Rectal smooth muscle tissue (tissue), 1 donor: Measurements from ENCODE around the gene AK2.

Experiments used
- H3K27ac ChIP-seq: one replicate; pipeline ENCODE4 v1.7.0; 2013; ENCODE audit warnings: low read depth, low read length, inconsistent platforms
- H3K27me3 ChIP-seq: one replicate; pipeline ENCODE4 v1.7.0; 2013; ENCODE audit warnings: low read length; ENCODE audit not compliant: control insufficient read depth, insufficient read depth
- H3K36me3 ChIP-seq: one replicate; pipeline ENCODE4 v1.7.0; 2013; ENCODE audit warnings: low read length; ENCODE audit not compliant: control insufficient read depth, insufficient read depth
- H3K4me1 ChIP-seq: one replicate; pipeline ENCODE4 v1.7.0; 2013; ENCODE audit warnings: low read length; ENCODE audit not compliant: control insufficient read depth, insufficient read depth
- H3K4me3 ChIP-seq: one replicate; pipeline ENCODE4 v1.7.0; 2013; ENCODE audit warnings: low read length
- H3K9ac ChIP-seq: one replicate; pipeline ENCODE4 v1.7.0; 2013; ENCODE audit warnings: low read length

AK2 gene

DNA sequence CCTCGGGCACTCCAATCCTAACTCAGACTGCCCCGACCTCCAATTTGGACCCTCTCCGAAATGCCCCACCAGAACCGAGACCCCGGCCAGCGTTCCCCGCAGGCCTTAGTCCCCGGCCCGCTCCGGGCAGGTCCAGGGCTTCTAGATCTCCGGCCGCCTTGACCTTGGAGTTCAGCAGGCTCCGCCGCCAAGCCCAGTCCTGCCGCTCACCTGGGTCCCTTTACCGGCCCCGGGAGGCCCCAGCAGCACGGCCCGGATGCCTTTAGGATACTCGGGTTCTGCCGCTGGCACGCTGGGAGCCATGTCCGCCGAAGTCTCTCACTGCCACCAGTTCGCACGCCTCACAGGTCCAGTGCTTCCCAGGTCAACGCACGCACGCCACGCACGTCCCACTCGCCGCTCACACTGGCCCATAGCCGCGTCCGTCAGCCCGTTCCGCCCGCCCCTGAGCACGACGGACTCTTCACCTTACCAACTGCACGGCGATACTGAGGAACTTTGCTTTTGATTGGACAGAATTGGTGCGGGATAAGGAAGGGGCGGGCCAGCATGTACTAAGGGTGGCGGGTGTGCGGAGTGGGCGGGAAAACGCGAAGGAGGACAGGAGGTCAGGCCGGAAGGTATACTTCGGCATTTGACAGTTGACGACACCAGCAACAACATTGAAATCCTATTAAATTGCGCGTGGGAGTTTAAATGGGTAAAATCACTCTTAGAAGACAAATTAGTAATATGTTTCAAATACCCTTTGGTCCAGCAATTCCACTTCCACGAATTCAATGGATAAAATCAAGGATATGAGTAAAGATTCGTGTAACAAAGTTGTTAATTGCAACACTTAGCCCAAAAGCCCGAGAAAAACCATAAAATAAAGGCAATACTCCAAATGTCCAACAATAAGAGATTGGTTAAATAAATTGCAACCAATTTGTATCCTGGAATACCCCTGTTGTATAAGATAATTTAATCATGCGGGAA, at the start of gene AK2:
TSS of gene AK2 (minus strand) at position 358 of the 978 bp plus-strand sequence. CDS start at position 303, 55 bp downstream.
- H3K4me1 ChIP-seq, result peaks cover 5% of the 10 kb centered on the region
- H3K9ac ChIP-seq, result peak within 1 kb of the TSS; percentile 82
- no peaks in the 10 kb centered on the region for H3K36me3 ChIP-seq

GRCh38 chr1:33086384-33086850, 49.7 kb upstream of the AK2 start:
- no peaks in the 10 kb centered on the region for H3K27me3 ChIP-seq
- H3K4me1 ChIP-seq, result peaks cover 3% of the 10 kb centered on the region
- H3K4me3 ChIP-seq, result no peak overlapping the region
- H3K27ac ChIP-seq, result no peak overlapping the region
- H3K36me3 ChIP-seq, result no peaks in the 10 kb centered on the region
- no peak overlapping the region for H3K9ac ChIP-seq

More for the DNA sequence above, at the start of gene AK2:
- H3K27ac ChIP-seq, result peak within 1 kb of the TSS; percentile 70
- peak within 1 kb of the TSS; percentile 92 for H3K4me3 ChIP-seq
- H3K27me3 ChIP-seq, result no peaks in the 10 kb centered on the region

- H3K27me3 ChIP-seq, result no peaks in the 10 kb centered on the region
- H3K27ac ChIP-seq, result no peak overlapping the region
- H3K36me3 ChIP-seq, result no peaks in the 10 kb centered on the region
- no peak overlapping the region for H3K9ac ChIP-seq
- H3K4me1 ChIP-seq, result peaks cover 8% of the 10 kb centered on the region
- no peak overlapping the region for H3K4me3 ChIP-seq
These were observed 48.6 kb upstream of the AK2 start for GRCh38 chr1:33085332-33085731.

DNA sequence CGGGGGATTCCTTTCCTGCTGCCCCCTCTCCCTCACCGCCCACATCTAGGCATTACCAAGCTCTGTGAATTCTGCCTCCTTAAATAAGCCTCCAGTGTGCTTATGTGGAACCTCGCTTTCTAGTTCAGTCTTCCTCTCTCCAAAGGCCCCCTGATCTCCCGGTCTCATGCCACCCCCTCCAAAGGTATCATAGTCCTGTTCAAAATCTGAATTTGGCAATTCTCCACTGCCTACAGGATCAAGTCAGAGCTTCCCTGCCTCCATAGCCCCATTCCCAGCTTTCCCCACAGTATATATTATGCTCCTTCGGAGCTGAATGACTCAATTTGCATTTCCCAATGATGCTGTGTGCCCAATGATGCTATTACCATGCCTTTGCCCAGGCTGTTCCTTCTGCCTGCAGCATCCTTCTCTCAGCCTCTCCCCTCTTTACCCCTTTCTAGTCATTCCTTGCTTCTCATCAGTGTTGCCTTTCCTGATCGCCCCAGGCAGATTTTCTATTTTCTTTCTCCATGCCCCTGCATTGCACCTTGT, 46.0 kb upstream of the AK2 start:
- Histone ChIP-seq H3K4me3 (no peak overlapping the region), H3K27me3 (no peaks in the 10 kb centered on the region), H3K27ac (no peak overlapping the region), H3K4me1 (peaks cover 10% of the 10 kb centered on the region), H3K9ac (no peak overlapping the region), H3K36me3 (no peaks in the 10 kb centered on the region)

DNA sequence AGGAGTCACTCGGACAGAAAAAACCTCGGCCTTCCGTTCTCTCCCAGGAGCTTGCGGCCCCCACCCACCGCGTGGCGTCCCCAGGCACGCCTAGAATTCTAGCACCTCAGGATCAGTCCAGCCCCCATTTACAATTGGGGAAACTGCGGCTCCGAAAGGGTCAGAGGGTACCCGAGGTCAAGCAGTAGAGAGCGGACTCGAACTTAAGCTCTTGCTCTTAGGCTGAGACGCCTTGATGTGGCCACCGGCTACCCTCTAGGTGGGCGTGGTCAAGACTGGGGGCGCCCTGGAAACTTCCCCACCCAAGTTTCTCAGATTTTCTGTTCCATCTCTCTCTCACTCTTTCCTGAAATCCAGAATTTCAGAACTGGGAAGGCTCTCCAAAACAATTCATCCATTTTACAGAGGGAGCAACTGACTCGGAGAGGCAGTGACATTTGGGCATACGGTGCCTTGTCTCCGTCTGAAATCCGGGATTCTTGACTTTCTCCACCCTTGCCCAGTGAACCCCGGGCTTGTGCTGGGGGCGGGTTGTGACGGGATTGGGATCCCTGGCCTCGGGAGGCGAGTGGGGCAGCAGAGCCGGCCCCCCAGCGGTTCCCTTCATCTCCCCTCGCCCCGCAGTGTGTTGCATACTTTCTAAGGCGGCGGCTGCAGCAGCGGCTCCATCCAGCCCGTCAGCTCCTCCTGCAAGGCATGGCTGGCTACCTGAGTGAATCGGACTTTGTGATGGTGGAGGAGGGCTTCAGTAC, 45.0 kb upstream of the AK2 start:
- Histone ChIP-seq H3K4me1 (peaks cover 10% of the 10 kb centered on the region), H3K27ac (no peak overlapping the region), H3K27me3 (no peaks in the 10 kb centered on the region), H3K36me3 (no peaks in the 10 kb centered on the region), H3K4me3 (peak overlapping the region; percentile 98), H3K9ac (peak overlapping the region; percentile 95)

DNA sequence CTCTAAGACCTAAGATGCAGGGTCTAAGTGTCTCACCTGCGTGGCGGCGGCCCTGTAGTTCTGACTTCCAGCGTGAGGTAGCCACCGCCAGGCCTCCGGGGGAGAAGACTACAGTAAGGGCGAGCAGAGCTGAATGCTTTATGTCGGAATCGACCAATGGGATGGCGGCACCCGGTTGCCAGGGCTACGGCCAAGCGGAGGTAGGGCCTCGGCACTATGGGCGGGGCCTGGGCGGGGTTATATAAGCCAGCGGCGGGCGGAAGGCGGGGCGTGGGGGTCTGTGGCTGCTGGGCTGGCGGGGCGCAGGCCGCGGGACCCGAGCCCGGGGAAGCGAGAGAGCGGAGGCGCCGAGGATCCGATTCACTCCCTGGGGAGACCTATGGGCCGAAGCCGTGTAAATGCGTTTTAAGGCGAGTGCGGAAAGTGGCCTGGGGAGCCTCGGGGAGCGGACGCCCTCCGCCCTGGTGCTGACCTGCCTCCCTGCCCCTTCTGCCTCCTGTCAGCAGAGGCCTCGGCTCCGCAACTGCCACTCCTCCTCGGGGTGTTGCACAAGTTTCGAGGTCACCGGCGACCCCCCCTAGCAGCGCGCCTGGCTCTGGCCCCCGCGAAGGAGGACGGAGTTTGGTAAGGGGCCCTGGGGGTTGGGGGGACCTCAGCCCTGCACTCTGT, 44.3 kb upstream of the AK2 start, which contains the start of gene AZIN2:
TSS of gene AZIN2 (plus strand) at position 269 of the 669 bp plus-strand sequence. CDS start 1,097 bp downstream, outside the sequence.
- Histone ChIP-seq H3K27ac (no peak within 1 kb of the TSS), H3K36me3 (no peaks in the 10 kb centered on the region), H3K27me3 (no peaks in the 10 kb centered on the region), H3K4me1 (peaks cover 10% of the 10 kb centered on the region), H3K4me3 (peak within 1 kb of the TSS; percentile 98), H3K9ac (peak within 1 kb of the TSS; percentile 95)

GRCh38 chr1:33080373-33080772, 43.7 kb upstream of the AK2 start:
- Histone ChIP-seq H3K9ac (peak overlapping the region; percentile 95), H3K4me1 (peaks cover 10% of the 10 kb centered on the region), H3K27ac (no peak overlapping the region), H3K27me3 (no peaks in the 10 kb centered on the region), H3K4me3 (peak overlapping the region; percentile 98), H3K36me3 (no peaks in the 10 kb centered on the region)

- no peaks in the 10 kb centered on the region for H3K36me3 ChIP-seq
- peaks cover 10% of the 10 kb centered on the region for H3K4me1 ChIP-seq
- no peaks in the 10 kb centered on the region for H3K27me3 ChIP-seq
- no peak overlapping the region for H3K4me3 ChIP-seq
- no peak overlapping the region for H3K9ac ChIP-seq
- no peak overlapping the region for H3K27ac ChIP-seq
These were observed 41.4 kb upstream of the AK2 start for GRCh38 chr1:33078030-33078591.

DNA sequence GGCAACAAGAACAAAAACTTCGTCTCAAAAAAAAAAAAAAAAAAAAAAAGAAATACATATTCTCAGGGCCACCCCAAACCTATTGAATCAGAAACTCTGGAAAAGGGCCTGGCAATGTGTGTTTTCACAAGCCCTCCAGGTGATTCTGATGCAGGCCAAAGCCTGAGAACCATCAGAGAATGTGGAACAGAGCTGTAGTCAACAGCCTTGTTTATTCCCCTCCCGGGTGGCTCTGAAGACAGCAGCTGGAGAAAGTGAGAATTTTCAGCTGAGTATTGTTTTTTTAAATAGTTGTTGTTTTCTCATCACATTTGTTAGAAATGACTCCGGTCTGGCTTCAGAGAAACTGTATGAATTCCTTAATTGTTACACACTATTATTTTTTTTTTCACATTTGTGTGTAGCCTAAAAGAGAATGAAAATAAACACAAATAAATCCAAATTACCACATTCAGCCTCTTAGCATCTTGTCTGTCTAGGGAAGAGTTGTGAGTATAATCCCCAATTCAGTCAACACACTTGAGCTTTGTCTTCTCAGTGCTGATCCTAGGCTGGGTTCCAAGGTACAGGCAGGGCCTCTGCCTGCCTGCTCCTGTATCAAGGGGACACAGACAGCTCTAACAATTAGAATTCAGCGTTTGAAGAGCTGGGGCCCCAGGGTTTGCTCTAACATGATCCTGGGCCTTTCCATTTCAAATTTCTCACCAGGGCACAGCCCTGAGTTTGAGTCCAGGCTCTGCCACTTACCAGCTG, 37.7 kb upstream of the AK2 start:
- H3K27ac ChIP-seq, result no peak overlapping the region
- H3K4me3 ChIP-seq, result no peak overlapping the region
- H3K36me3 ChIP-seq, result no peaks in the 10 kb centered on the region
- no peaks in the 10 kb centered on the region for H3K27me3 ChIP-seq
- no peaks in the 10 kb centered on the region for H3K4me1 ChIP-seq
- H3K9ac ChIP-seq, result no peak overlapping the region

DNA sequence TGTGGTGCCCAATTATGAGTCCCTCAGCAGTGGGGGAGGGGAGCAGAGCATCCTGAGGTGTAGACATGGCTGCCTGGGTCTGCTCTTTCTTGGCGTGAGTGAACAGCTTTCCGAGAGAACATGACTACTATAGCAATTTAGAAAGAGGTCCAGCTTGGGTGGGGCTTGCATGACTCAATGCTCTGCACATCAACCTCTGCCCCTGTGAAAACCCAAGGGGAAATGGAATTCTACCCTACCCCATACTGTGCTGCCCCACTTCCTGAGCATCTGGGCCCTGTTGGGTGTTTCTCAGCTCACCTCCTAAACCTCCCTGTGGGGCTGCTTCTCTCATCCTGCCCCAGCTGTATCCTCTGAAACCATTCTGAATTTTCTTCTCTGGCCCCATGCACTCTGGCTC, 36.0 kb upstream of the AK2 start:
- Histone ChIP-seq H3K27me3 (no peaks in the 10 kb centered on the region), H3K27ac (no peak overlapping the region), H3K9ac (no peak overlapping the region), H3K36me3 (no peaks in the 10 kb centered on the region), H3K4me1 (no peaks in the 10 kb centered on the region), H3K4me3 (no peak overlapping the region)

GRCh38 chr1:33070628-33071027, 33.9 kb upstream of the AK2 start:
- no peaks in the 10 kb centered on the region for H3K36me3 ChIP-seq
- no peaks in the 10 kb centered on the region for H3K4me1 ChIP-seq
- no peak overlapping the region for H3K4me3 ChIP-seq
- H3K9ac ChIP-seq, result no peak overlapping the region
- H3K27me3 ChIP-seq, result no peaks in the 10 kb centered on the region
- H3K27ac ChIP-seq, result no peak overlapping the region
